Stimulated activated effector memory CD8-positive, alpha-beta T cell treated with anti-CD3 and anti-CD28 coated beads, Interleukin-12 subunit alpha, Interleukin-12 subunit beta, amount 100 ng/mL, for 72 hours (primary cell): ENCODE data around the gene MYOC.
"Not testable (repeated sequence)": the region's sequence is repeated elsewhere in the genome, so short reads cannot be mapped to it uniquely, and the experiment has no call there.

Experiments used
- ATAC-seq: fragments of 150-1000 bp; cut with Tn5 transposase; 2 replicates; pipeline ENCODE4 v1.10.0; 2021
- DNase-seq, 2 donors: peaks; one replicate each; pipeline ENCODE4 v3.0.0; 2021 to 2022; ENCODE audit warnings: low spot score in 2 of 2
- H3K27ac Mint-ChIP-seq: one replicate; pipeline ENCODE4 v1.8.0; 2022; ENCODE audit warnings: mild to moderate bottlenecking, mixed read lengths
- H3K36me3 Mint-ChIP-seq: one replicate; pipeline ENCODE4 v1.8.0; 2022; ENCODE audit warnings: mild to moderate bottlenecking, mixed read lengths
- H3K4me1 Mint-ChIP-seq: one replicate; pipeline ENCODE4 v1.8.0; 2022; ENCODE audit warnings: mixed read lengths
- H3K4me3 Mint-ChIP-seq: one replicate; pipeline ENCODE4 v1.8.0; 2022; ENCODE audit warnings: mild to moderate bottlenecking, mixed read lengths
- H3K9me3 Mint-ChIP-seq: one replicate; pipeline ENCODE4 v1.8.0; 2022; ENCODE audit warnings: mixed read lengths

Gene MYOC

DNA sequence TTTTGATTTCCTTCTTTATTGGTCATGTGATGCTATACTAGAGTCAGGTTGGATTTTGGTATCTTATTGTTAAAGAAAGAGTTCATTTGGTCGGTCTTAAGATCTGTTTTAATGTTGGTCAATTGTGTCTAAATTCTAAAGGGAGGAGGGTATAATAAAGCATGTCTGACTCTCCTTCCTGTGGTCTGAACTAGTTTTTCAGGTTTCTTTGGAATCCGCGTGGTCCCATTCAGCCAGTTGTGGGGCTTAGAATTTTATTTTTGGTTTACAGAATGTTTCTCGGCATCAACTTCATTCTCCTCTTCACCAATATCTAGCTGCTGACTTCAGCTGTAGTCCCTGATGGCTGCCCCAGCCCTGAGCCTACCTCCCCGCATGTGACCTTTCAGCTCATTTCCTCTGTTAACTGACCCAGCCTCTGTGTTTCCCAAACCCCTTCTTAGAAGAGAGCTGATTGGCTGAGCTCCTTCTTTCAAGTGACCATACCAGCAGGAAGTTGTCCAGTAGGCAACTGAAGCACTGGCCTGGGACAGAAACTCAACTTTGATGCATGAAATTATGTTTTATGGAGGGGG, 8.7 kb upstream of the MYOC start:
- Mint-ChIP-seq H3K9me3 (no peaks in the 10 kb centered on the region), H3K4me1 (no peaks in the 10 kb centered on the region), H3K4me3 (no peak overlapping the region), H3K36me3 (no peaks in the 10 kb centered on the region), H3K27ac (no peak overlapping the region)
- ATAC-seq, result no peak
- DNase-seq, result no peak

GRCh38 chr1:171656206-171656605, 3.7 kb upstream of the MYOC start:
- H3K4me3 Mint-ChIP-seq, H3K27ac Mint-ChIP-seq, H3K4me1 Mint-ChIP-seq, H3K36me3 Mint-ChIP-seq, H3K9me3 Mint-ChIP-seq, DNase-seq, ATAC-seq: not testable (repeated sequence)

DNA sequence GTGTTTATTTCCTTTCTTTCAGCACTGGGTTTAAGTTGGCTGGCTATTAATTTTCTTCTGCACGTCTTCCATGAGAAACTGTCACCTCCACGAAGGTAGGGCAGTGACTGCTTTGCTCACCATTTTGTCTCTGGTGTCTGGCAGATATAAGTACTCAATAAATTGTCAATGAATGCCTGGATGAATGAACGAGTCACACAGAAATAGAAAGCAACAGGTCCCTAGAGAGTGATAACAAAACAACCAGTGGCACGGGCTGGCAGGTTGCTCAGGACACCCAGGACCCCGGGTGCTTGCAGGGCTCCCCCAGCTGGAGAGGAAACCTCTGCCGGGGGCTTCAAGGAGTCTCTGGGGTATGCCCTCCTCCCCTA, 3.2 kb upstream of the MYOC start:
- ATAC-seq, result no peak
- Mint-ChIP-seq H3K36me3 (no peaks in the 10 kb centered on the region), H3K27ac (no peak overlapping the region), H3K4me1 (peaks cover 10% of the 10 kb centered on the region), H3K9me3 (no peaks in the 10 kb centered on the region), H3K4me3 (peak overlapping the region; percentile 49)
- no peak for DNase-seq

GRCh38 chr1:171654942-171655745, 2.7 kb upstream of the MYOC start:
- Mint-ChIP-seq H3K9me3 (no peaks in the 10 kb centered on the region), H3K4me1 (peaks cover 10% of the 10 kb centered on the region), H3K4me3 (peak overlapping the region; percentile 49), H3K36me3 (no peaks in the 10 kb centered on the region), H3K27ac (no peak overlapping the region)
- peak; percentile 83 for ATAC-seq
- peak; percentile 71 to 91 for DNase-seq

GRCh38 chr1:171654201-171654941, 1.9 kb upstream of the MYOC start:
- no peak overlapping the region for H3K27ac Mint-ChIP-seq
- peaks cover 10% of the 10 kb centered on the region for H3K4me1 Mint-ChIP-seq
- H3K9me3 Mint-ChIP-seq, result no peaks in the 10 kb centered on the region
- H3K4me3 Mint-ChIP-seq, result no peak overlapping the region
- no peak for DNase-seq
- no peaks in the 10 kb centered on the region for H3K36me3 Mint-ChIP-seq
- no peak for ATAC-seq

DNA sequence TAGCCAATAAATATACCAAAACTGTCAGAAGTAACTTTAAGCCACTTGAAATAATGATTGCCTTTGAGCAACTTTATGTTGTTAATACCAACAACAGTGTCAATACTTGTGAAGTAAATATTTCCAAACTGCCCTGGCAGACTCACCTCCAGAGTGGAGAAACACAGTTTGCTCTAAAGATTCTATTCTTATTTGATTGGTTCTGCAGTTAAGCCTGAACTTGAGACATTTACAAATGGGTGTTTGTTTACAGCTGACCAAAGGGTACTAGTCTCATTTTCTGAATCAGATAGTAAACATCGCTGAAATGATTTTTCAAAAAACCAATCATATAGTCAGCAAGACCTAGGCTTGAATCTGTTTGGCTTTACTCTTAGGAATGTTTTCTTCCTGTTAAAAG, 1.3 kb upstream of the MYOC start:
- H3K9me3 Mint-ChIP-seq, result no peaks in the 10 kb centered on the region
- ATAC-seq, result no peak
- H3K4me1 Mint-ChIP-seq, result peaks cover 10% of the 10 kb centered on the region
- no peak overlapping the region for H3K27ac Mint-ChIP-seq
- DNase-seq, result no peak
- H3K4me3 Mint-ChIP-seq, result no peak overlapping the region
- H3K36me3 Mint-ChIP-seq, result no peaks in the 10 kb centered on the region

DNA sequence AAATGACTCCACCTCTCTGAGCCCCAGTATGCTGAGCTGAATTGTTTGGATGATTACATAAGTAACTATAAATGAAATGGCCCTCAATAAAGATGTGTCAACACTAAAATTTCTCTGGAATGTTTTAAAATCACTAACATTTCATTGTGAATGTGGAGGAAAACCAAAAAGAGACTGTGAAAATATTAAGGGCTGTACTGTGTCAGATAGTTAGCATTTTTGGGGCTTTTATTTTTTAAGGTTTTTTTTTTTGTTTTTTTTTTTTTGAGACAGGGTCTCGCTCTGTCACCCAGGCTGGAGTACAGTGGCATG, 6.3 kb downstream of the MYOC start:
- Mint-ChIP-seq H3K4me1 (peaks cover 12% of the 10 kb centered on the region), H3K36me3 (no peaks in the 10 kb centered on the region), H3K4me3 (no peak overlapping the region), H3K27ac (no peak overlapping the region), H3K9me3 (no peaks in the 10 kb centered on the region)
- DNase-seq (no peak), ATAC-seq (no peak)

DNA sequence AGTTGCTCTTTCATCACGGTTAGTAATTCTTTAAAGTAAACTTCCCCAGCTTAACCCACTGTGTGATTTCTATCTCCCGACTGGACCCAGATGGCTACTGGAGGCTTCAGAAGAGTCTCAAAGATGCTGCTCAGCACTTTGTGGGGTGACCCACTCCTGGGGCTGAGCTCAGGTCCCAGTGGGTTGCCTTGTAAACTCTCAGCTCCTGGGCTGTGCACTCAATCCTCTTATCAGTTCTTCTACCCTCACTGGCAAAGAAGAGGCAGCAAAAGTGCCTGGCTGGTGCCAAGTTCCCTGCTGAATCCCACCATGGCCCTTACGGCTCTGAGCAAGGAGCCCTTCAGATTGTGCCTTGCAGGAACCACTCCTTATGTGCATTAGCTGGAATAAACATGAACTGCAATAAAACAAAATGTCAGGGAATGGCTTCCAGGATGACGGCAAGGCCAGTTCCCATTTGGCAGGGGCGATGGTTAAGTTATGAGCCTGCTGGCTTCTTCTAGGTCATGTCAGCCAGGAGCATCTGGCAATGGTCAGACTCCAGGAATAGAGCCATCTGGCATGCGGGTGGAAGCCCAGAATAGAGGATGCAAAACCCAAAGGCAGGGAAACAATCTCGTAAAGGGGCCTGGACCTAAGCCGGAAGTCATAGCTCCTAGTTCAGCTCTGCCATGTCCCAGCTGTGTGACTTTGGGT, 6.8 kb downstream of the MYOC start:
- Mint-ChIP-seq H3K4me3 (no peak overlapping the region), H3K27ac (no peak overlapping the region), H3K9me3 (no peaks in the 10 kb centered on the region), H3K36me3 (no peaks in the 10 kb centered on the region), H3K4me1 (peaks cover 12% of the 10 kb centered on the region)
- peak; percentile 3 for ATAC-seq
- no peak for DNase-seq

DNA sequence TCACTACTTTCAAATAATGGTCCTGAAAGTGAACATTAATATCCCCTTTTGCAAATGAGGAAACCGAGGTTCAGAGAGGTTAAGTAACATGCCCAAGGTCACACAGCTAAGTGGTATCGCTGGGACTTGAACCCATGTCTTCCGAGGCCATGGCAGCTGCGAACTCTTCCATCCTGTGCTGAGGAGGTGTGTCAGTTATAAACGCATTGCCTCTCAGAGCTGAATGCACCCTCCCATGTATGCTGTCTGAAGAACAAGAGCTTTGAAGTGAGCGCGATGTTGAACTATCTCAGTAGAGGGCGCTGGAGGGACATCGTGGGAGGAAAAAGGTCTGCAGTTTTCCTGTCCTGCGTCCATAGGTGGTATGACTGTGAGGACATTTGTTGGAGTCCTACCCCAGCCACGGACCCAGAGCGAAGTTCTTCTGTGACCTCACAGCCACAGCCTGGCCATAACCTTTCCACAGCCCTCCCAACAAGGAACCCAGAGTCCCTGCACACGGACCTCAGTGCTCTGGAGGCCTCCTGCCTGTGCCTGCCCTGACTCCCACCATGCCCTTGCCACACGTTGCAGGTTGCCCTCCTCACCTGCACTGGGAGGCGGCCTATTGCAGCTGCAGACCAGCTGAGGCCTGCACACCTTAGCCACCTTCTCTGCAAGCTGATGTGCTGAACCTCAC, 7.5 kb downstream of the MYOC start:
- peak; percentile 78 for ATAC-seq
- H3K4me3 Mint-ChIP-seq, result no peak overlapping the region
- no peaks in the 10 kb centered on the region for H3K9me3 Mint-ChIP-seq

GRCh38 chr1:171643156-171643555, 9.3 kb downstream of the MYOC start:
- Mint-ChIP-seq H3K9me3 (no peaks in the 10 kb centered on the region), H3K4me1 (peaks cover 12% of the 10 kb centered on the region), H3K4me3 (no peak overlapping the region), H3K27ac (no peak overlapping the region), H3K36me3 (no peaks in the 10 kb centered on the region)
- ATAC-seq (no peak), DNase-seq (no peak)

More for the DNA sequence above, 7.5 kb downstream of the MYOC start:
- Mint-ChIP-seq H3K36me3 (no peaks in the 10 kb centered on the region), H3K4me1 (peaks cover 12% of the 10 kb centered on the region), H3K27ac (no peak overlapping the region)
- DNase-seq, result peak; percentile 49 to 82

DNA sequence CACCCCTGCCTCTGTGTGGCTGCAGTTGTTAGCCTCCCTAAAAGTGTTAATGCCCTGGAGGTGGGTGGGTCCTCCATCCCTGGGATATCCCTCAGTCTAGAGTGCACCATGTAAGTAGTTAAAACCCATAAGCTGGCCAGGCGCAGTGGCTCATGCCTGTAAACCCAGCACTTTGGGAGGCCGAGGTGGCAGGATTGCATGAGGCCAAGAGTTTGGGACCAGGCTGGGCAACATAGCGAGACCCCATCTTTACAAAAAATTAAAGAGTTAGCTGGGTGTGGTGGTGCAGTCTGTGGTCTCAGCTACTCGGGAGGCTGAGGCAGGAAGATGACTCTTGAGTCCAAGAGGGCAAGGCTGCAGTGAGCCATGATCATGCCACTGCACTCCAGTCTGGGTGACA, 10.3 kb downstream of the MYOC start:
- Mint-ChIP-seq H3K4me1 (peaks cover 12% of the 10 kb centered on the region), H3K36me3 (no peaks in the 10 kb centered on the region), H3K27ac (no peak overlapping the region), H3K9me3 (no peaks in the 10 kb centered on the region), H3K4me3 (no peak overlapping the region)
- ATAC-seq (no peak), DNase-seq (no peak)

DNA sequence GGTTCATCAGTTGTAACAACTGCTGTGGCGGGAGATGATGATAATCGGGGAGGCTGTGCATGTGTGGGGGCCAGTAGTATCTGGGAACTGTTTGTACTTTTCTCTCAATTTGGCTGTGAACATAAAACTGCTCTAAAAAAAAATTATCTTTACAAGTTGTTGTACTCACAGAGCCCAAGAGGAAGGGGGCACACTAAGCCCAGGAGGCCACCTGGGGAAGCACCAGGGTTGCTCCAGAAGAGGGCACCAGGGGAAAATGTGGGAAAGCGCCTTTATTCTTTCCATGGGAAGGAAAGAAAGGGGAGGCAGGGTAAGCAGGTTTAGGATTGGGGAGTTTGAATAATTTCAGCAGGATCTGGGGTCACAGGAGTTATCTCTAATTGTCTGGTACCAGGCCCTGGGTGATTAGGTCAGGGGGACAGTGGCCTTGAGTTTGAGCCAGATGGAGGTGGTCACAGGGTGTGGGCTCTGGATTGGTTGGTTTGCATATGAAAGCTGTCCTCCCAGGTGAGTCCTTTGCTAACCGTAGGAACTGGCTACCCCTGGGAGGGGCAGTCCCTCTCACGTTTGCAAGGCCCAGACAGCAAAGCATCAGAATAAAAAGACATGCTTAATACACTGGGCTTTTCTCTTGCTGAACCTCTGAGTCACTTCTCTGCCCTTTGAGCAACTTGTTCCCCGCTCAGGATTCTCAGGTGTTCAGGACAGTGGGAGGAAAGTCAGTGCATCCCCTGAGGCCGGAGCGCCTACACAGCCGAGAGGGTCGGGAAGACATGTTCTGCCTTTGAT, 11.2 kb downstream of the MYOC start:
- no peak for ATAC-seq
- Mint-ChIP-seq H3K27ac (peak overlapping the region; percentile 6), H3K4me3 (no peak overlapping the region), H3K4me1 (peaks cover 12% of the 10 kb centered on the region), H3K9me3 (no peaks in the 10 kb centered on the region), H3K36me3 (no peaks in the 10 kb centered on the region)
- DNase-seq, result no peak

GRCh38 chr1:171640225-171640624, 12.3 kb downstream of the MYOC start:
- ATAC-seq, result no peak
- H3K4me1 Mint-ChIP-seq, result peaks cover 7% of the 10 kb centered on the region
- no peak overlapping the region for H3K4me3 Mint-ChIP-seq
- H3K27ac Mint-ChIP-seq, result no peak overlapping the region
- no peaks in the 10 kb centered on the region for H3K36me3 Mint-ChIP-seq
- DNase-seq, result no peak
- no peaks in the 10 kb centered on the region for H3K9me3 Mint-ChIP-seq

DNA sequence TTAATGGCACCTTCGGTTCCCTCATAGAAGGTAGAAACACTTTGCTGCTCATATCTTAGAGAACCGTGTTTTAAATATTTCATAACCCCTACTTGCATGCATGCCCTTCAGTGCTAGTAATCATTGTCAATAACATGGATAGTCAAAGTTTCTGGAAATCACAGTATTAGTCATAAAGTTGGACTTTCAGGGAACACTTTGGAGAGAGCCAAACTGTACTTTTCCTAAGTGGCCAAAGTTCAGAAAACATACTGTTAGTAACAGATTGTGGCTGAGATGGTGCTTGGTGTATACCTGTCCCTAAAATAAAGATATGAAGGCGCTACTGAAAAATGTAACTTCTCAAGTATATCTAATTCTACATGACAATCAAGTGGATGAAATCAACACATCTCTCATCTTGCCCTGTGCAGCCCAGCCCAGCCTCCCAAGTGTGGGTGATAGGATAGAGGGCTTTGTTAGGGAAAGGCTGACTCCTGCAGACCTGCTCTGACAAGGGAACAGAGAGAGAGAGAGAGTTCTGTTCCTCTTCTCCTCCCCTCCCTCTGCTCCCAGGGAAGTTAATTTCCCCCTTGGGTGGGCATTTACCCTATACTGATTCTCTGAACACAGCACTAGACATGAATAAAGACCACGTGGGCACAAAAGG, 14.4 kb downstream of the MYOC start:
- DNase-seq, result no peak
- no peak overlapping the region for H3K4me3 Mint-ChIP-seq
- H3K9me3 Mint-ChIP-seq, result no peaks in the 10 kb centered on the region
- ATAC-seq, result no peak
- H3K27ac Mint-ChIP-seq, result no peak overlapping the region
- H3K4me1 Mint-ChIP-seq, result no peaks in the 10 kb centered on the region
- H3K36me3 Mint-ChIP-seq, result no peaks in the 10 kb centered on the region
